HEK293T (cell line): Measurements from ENCODE around the gene SPSB2.

Experiments used
- CTCF ChIA-PET: fragments of 350-600 bp; formaldehyde crosslinking; extraction: SDS; loops from one replicate; lab custom pipeline; 2021; ENCODE audit warnings: antibody characterized with exemption, inconsistent platforms; lab: Yijun Ruan, JAX
- POLR2A ChIA-PET: fragments of 350-600 bp; formaldehyde crosslinking; extraction: SDS; loops from one replicate; lab custom pipeline; 2020; ENCODE audit warnings: antibody characterized with exemption, inconsistent platforms; lab: Yijun Ruan, JAX
- DNase-seq: peaks from one replicate; pipeline ENCODE4 v3.0.0; 2012; ENCODE audit warnings: mixed read lengths; ENCODE audit errors: extremely low spot score
- ARNT ChIP-seq: fragments of 450-650 bp; IDR thresholded peaks from 2 replicates; pipeline ENCODE4 v1.6.1; 2017; ENCODE audit warnings: mild to moderate bottlenecking
- BHLHE40 ChIP-seq: fragments of 450-650 bp; IDR thresholded peaks from 2 replicates; pipeline ENCODE4 v1.6.1; 2016; ENCODE audit warnings: mild to moderate bottlenecking, moderate library complexity, borderline replicate concordance
- CTBP1 ChIP-seq: fragments of 450-650 bp; IDR thresholded peaks from 2 replicates; pipeline ENCODE4 v1.6.1; 2016; ENCODE audit warnings: borderline replicate concordance
- ELF4 ChIP-seq: fragments of 450-650 bp; IDR thresholded peaks from 2 replicates; pipeline ENCODE4 v1.6.1; 2017; ENCODE audit warnings: antibody characterized with exemption
- FOXA1 ChIP-seq: fragments of 450-650 bp; IDR thresholded peaks from 2 replicates; pipeline ENCODE4 v1.6.1; 2016; ENCODE audit warnings: mild to moderate bottlenecking
- FOXK2 ChIP-seq: fragments of 450-650 bp; IDR thresholded peaks from 2 replicates; pipeline ENCODE4 v1.6.1; 2016; ENCODE audit warnings: mild to moderate bottlenecking
- FOXM1 ChIP-seq: fragments of 450-650 bp; IDR thresholded peaks from 2 replicates; pipeline ENCODE4 v1.6.1; 2017; ENCODE audit warnings: mild to moderate bottlenecking, borderline replicate concordance
- HDGF ChIP-seq: fragments of 450-650 bp; IDR thresholded peaks from 2 replicates; pipeline ENCODE4 v1.6.1; 2017; ENCODE audit warnings: antibody characterized with exemption, borderline replicate concordance
- L3MBTL2 ChIP-seq: fragments of 450-650 bp; conservative IDR thresholded peaks from 2 replicates; pipeline ENCODE4 v1.6.1; 2016; ENCODE audit warnings: mild to moderate bottlenecking
- LEF1 ChIP-seq: fragments of 450-650 bp; IDR thresholded peaks from 2 replicates; pipeline ENCODE4 v1.6.1; 2017; ENCODE audit warnings: mild to moderate bottlenecking, borderline replicate concordance
- SP1 ChIP-seq: fragments of 450-650 bp; IDR thresholded peaks from 2 replicates; pipeline ENCODE4 v1.6.1; 2017
- TARDBP ChIP-seq: fragments of 450-650 bp; IDR thresholded peaks from 2 replicates; pipeline ENCODE4 v1.6.1; 2016
- ZNF384 ChIP-seq: fragments of 450-650 bp; IDR thresholded peaks from 2 replicates; pipeline ENCODE4 v1.6.1; 2016
- TF ChIP-seq, protein P1 (sequence below): fragments of 450-650 bp; IDR thresholded peaks from 2 replicates; pipeline ENCODE4 v1.6.1; 2016

SPSB2 gene

DNA sequence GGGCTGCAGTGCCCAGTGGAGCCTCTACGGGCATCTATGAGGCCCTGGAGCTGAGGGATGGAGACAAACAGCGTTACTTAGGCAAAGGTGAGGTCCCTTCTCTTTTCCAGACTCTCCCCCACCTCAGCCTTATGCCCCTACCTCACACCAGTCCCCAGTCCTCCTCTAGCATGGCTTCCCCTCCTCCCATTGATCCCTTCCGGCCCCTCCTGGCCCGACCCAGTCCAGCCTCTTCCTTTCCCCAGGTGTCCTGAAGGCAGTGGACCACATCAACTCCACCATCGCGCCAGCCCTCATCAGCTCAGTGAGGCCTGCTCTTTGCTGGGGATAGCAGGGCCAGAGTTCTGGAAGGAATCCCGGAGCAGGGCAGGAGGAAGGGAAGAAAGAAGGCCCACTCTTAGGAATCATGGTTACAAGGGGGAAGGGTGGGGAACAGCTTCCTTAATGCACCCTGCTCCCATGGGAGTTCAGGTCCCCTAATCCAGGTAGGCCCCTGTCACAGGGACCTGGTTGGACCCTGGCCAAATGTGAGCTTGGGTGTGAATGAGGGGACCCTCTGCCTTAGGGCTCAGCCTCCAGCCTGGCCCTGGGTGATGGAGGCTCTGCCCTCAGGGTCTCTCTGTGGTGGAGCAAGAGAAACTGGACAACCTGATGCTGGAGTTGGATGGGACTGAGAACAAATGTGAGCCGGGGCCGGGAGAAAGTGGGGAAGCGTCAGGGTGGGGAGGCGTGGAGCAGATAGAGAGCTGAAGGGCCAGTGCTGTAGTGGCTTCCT lies 43.5 kb upstream of the SPSB2 start:
- CTCF ChIA-PET, result interaction anchor here (1.3 kb wide), 1 partner anchor 9 kb away, joined by 3 read pairs; no protein-coding TSS in a partner anchor
- no peak for DNase-seq
- TF ChIP-seq FOXK2, result no peak
- TF ChIP-seq CTBP1, result no peak
- TF ChIP-seq HDGF, result no peak
- no peak for TF ChIP-seq BHLHE40
- no peak for TF ChIP-seq L3MBTL2
- no peak for TF ChIP-seq LEF1
- TF ChIP-seq FOXM1, result no peak
- TF ChIP-seq, protein P1, sequence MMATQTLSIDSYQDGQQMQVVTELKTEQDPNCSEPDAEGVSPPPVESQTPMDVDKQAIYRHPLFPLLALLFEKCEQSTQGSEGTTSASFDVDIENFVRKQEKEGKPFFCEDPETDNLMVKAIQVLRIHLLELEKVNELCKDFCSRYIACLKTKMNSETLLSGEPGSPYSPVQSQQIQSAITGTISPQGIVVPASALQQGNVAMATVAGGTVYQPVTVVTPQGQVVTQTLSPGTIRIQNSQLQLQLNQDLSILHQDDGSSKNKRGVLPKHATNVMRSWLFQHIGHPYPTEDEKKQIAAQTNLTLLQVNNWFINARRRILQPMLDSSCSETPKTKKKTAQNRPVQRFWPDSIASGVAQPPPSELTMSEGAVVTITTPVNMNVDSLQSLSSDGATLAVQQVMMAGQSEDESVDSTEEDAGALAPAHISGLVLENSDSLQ, result no peak
- no peak for TF ChIP-seq ARNT
- TF ChIP-seq ELF4, result no peak
- TF ChIP-seq FOXA1, result no peak
- TF ChIP-seq SP1, result no peak
- no peak for TF ChIP-seq TARDBP
- POLR2A ChIA-PET, result interaction anchor here (1.3 to 4.1 kb wide), 6 partner anchors 10 to 47 kb away, joined by 3 to 33 read pairs (median 7); partner anchors contain the start of genes ATN1, C12orf57, RNU7-1 and SPSB2

DNA sequence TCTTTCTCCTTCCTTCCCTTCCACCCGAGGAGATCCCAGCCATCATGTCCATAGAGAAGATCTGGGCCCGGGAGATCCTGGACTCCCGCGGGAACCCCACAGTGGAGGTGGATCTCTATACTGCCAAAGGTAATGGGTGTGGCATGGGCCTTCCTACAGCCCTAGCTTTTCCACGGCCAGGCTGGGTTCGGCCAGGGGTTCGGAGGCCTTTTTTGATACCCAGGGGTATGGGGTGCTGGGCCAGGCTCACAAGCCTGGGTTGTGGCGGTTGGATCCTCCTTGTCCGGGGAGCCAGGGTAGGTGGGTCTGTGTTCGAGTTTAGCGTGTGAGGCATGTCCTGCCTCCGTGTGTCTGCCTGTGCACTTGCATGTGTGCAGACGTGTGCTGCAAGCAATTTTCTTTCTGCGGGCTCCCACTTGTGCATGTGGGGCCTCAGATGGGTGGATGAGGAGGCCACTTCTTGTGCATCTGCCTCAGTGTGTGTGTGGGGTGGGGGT lies 42.7 kb upstream of the SPSB2 start:
- ChIA-PET CTCF (interaction anchor here (1.2 kb wide), 1 partner anchor 47 kb away, joined by 4 read pairs; no protein-coding TSS in a partner anchor), POLR2A (interaction anchor here (1.1 to 4.1 kb wide), 6 partner anchors 10 to 52 kb away, joined by 3 to 33 read pairs (median 10); partner anchors contain the start of genes ATN1, C12orf57, LRRC23 and RNU7-1)
- no peak for DNase-seq
- TF ChIP-seq L3MBTL2 (no peak), ZNF384 (no peak), SP1 (no peak), LEF1 (no peak), ELF4 (no peak), FOXM1 (no peak)

DNA sequence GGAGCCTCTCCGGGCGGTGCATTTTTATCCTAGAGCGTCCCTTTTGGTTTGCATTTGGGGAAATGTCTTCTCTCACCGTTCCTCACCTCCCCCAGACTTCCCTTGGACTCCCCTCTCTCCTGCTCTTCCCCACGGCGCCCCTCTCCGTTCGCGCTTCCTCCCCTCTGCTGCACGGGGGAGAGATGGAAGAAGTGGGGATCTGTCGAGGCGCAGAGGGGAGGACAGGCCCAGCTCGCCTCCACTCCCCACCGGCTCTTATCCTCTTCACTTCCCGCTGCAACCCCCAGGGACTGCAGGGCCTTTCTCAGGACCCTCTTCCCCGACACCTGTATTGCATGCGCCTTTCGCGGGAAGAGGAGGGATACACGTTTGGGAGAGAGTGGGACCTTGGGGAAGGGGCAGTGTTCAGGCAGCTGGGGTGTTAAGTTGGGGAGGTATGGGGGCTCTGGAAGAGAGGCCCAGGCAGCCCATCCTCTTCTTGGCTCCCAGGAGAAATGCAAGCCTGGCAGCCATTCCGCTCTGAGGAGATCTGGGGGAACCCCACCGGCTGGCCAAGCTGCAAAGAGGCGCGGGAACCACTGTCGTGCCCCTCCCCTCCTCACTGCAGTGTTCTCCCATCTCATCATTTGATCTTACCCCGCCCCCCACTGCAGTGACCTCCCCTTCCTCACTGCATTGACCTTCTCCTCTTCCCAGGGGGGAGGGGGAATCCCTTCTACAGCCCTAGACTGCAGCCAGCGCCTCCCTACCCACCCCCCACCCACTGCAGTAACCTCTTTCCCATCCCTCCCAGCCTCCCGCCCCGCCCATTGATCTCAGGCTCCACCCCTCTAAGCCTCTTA lies 42.1 kb upstream of the SPSB2 start:
- CTCF ChIA-PET, result interaction anchor here (0.9 to 1.2 kb wide), 2 partner anchors 43 to 46 kb away, joined by 3 to 4 read pairs; no protein-coding TSS in a partner anchor
- DNase-seq, result no peak
- TF ChIP-seq L3MBTL2, result 0 out of 2 replicates have a peak, but pooled peaks have one; percentile 6
- TF ChIP-seq SP1, result no peak
- POLR2A ChIA-PET, result interaction anchor here (1.0 to 4.1 kb wide), 7 partner anchors 10 to 53 kb away, joined by 3 to 33 read pairs (median 12); partner anchors contain the start of genes ATN1, C12orf57, LRRC23 and RNU7-1

DNA sequence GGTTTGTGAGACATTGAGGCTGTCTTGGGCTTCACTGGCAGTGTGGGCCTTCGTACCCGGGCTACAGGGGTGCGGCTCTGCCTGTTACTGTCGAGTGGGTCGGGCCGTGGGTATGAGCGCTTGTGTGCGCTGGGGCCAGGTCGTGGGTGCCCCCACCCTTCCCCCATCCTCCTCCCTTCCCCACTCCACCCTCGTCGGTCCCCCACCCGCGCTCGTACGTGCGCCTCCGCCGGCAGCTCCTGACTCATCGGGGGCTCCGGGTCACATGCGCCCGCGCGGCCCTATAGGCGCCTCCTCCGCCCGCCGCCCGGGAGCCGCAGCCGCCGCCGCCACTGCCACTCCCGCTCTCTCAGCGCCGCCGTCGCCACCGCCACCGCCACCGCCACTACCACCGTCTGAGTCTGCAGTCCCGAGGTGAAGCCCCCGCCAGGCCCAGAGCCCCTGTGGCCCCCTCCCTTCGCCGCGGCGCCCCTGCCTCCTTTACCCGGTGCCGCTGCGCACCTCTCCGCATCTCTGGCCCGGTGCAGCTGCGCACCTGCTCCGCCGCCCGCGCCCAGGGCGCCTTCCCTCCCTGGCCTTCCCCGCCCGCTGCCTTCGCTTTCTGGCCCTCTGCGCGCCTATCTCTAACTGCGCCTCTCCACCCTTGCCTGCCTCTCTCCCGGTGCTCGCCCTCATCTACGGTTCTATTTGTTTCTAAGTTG lies 41.3 kb upstream of the SPSB2 start, which contains the start of gene ENO2:
ENO2 (plus strand) TSS at position 335 of the 701 bp plus-strand sequence. CDS start 1,253 bp downstream, outside the sequence.
- no peak for DNase-seq
- CTCF ChIA-PET, result interaction anchor here (0.7 to 1.2 kb wide), 5 partner anchors 10 to 45 kb away, joined by 3 to 4 read pairs (median 4); partner anchors contain the start of gene SPSB2
- POLR2A ChIA-PET, result interaction anchor here (0.6 to 4.1 kb wide), 11 partner anchors 10 to 149 kb away, joined by 3 to 33 read pairs (median 6); partner anchors contain the start of genes ATN1, C12orf57, LRRC23 and PTMS
- TF ChIP-seq L3MBTL2, result peak; percentile 49; the same call in 1 of the 2 replicates
- TF ChIP-seq CTBP1, result 0 out of 2 replicates have a peak, but pooled peaks have one; percentile 52
- TF ChIP-seq ARNT, result no peak

DNA sequence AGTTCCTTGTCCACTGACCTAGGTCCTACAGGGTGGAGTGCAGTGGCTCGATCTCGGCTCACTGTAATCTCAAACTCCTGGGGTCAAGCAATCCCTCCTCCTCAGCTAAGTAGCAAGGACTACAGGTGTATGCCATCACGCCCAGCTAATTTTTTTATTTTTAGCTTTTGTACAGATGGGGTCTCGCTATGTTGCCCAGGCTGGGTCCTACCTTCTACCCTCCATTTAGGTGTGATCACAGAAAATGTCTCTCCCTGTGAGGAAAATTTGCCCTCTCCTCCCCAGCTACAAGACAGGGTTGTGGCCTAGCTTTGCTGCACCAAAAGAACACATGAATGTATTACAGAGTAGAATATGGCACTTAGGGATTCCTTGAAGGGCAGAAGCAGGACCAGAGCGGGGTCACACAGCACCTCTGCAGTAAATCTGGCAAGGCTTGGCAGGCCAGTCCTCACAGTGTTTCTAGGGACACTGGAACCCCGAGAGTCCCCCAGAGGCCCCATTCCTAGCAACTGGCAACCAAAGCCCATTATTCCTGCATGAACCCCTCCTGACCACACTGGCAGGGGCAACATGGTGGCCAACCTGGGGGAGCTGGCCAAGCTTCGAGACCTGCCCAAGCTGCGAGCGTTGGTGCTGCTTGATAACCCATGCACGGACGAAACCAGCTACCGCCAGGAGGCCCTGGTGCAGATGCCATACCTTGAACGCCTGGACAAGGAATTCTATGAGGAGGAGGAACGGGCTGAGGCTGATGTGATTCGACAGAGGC lies 39.2 kb upstream of the SPSB2 start:
- CTCF ChIA-PET, result interaction anchor here (0.6 to 3.4 kb wide), 4 partner anchors 21 to 201 kb away, joined by 3 to 11 read pairs (median 4); partner anchors contain the start of gene SPSB2

More for the DNA sequence above, 39.2 kb upstream of the SPSB2 start:
- TF ChIP-seq FOXM1, result no peak
- no peak for TF ChIP-seq CTBP1
- no peak for TF ChIP-seq BHLHE40
- TF ChIP-seq ARNT, result no peak
- TF ChIP-seq HDGF, result no peak
- no peak for DNase-seq
- POLR2A ChIA-PET, result interaction anchor here (0.9 to 3.7 kb wide), 12 partner anchors 9 to 49 kb away, joined by 3 to 26 read pairs (median 4); partner anchors contain the start of genes C12orf57, RNU7-1 and SPSB2
